ENCODE results near the gene APBA1. TPM values are rescaled to one million over a fixed set of nuclear protein-coding genes. Genes with fewer than 3 reads are reported as not detected.

Gene APBA1
- total and polyA plus RNA-seq, 2 of the 8 experiments (the other 6 are each of a cell fraction or from before 2014, with no cell fraction given) = 0.36 to 0.60 TPM

DNA sequence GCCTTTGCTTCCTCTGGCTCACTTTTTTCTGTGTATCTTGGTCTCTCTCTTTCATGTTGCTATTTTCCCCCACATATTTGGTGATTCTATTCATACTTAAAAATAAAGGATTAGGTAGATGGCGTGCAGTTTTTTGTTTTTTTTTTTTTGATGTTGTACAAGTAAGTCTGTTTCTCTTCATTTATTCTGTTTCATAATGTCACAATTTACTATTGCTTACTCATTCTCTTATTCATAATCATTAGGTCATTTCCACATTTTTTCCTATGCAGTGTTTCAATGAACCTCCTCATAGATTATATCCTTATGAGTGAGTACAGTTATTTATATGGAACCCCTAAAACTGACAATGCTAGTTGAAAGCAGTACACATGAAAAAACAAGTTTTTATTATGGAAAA lies 136.3 kb downstream of the APBA1 start:
- FAIRE-seq = no peak
- WGBS, 2 experiments (ENCODE audit: extremely low coverage in 1 of 2, insufficient coverage in 1 of 2, insufficient read length in 1 of 2, insufficient replicate concordance in 2 of 2, low coverage in 1 of 2, low lambda C conversion rate in 2 of 2, missing lambda C conversion rate in 1 of 2) = 94% methylated on average over 1 of the region's 1 CpG; no CpG with 5 or more reads in 1 of the 2 experiments
- no peak for TF ChIP-seq HDAC6 (IDR thresholded peaks at IDR 0.05; ENCODE audit: low read depth, low read length)

More for the DNA sequence above, 136.3 kb downstream of the APBA1 start:
- no peak overlapping the region for H3K56ac ChIP-seq (replicated peaks; ENCODE audit: insufficient read length, low read depth, low read length)
- no peaks in the 10 kb centered on the region for H3K27me3 ChIP-seq (replicated peaks in 1 of 4; ENCODE audit: control insufficient read depth in 3 of 4, extremely low read depth in 1 of 4, insufficient read depth in 3 of 4, low read length in 3 of 4)
- H3K4me2 ChIP-seq (ENCODE audit: insufficient read depth in 1 of 2, low read depth in 2 of 2, low read length in 2 of 2) = no peak overlapping the region
- no peak overlapping the region for H3K18ac ChIP-seq (ENCODE audit: extremely low read depth, low read length)
- H3K23me2 ChIP-seq (ENCODE audit: low read depth, low read length) = no peaks in the 10 kb centered on the region
- no peak overlapping the region for H4K5ac ChIP-seq (ENCODE audit: insufficient read length, low read depth, low read length)
- no peak overlapping the region for H3K4me3 ChIP-seq (ENCODE audit: extremely low read depth in 1 of 4, insufficient read depth in 2 of 4, low read depth in 3 of 4, low read length in 4 of 4)
- no peaks in the 10 kb centered on the region for H3K36me3 ChIP-seq (ENCODE audit: control insufficient read depth in 2 of 4, insufficient read depth in 4 of 4, low read length in 3 of 4)
- H2BK15ac ChIP-seq (ENCODE audit: low read length) = no peak overlapping the region
- no peak overlapping the region for H4K8ac ChIP-seq (ENCODE audit: extremely low read depth, insufficient read depth, low read length)
- no peak overlapping the region for H2AK5ac ChIP-seq (ENCODE audit: low read depth, low read length)
- no peaks in the 10 kb centered on the region for H4K20me1 ChIP-seq (replicated peaks in 1 of 2; ENCODE audit: control insufficient read depth in 1 of 2, insufficient read depth in 2 of 2, low read length in 2 of 2)
- no peak overlapping the region for H3K27ac ChIP-seq (ENCODE audit: low read depth, low read length)
- ChIA-PET POLR2A (ENCODE audit: partially characterized antibody) (no interaction called here), CTCF (ENCODE audit: partially characterized antibody) (interaction anchor here (0.7 to 2.0 kb wide), 7 partner anchors 10 to 114 kb away, joined by 3 to 11 read pairs (median 4); no protein-coding TSS in a partner anchor)
- H2BK20ac ChIP-seq (ENCODE audit: low read length) = no peak overlapping the region
- no peaks in the 10 kb centered on the region; the same call in 1 of the 2 replicates for H3K79me1 ChIP-seq (ENCODE audit: low read depth, low read length)
- H3K79me2 ChIP-seq (ENCODE audit: control insufficient read depth in 1 of 2, insufficient read depth in 2 of 2, low read length in 2 of 2) = no peaks in the 10 kb centered on the region
- H2BK120ac ChIP-seq (replicated peaks; ENCODE audit: low read depth, low read length) = no peak overlapping the region
- H2AFZ ChIP-seq (ENCODE audit: low read length) = no peak overlapping the region
- no peak overlapping the region for H3K4ac ChIP-seq (replicated peaks; ENCODE audit: insufficient read length, low read depth, low read length)
- no peak overlapping the region for H2BK12ac ChIP-seq (ENCODE audit: low read depth, low read length)
- H3K9ac ChIP-seq (replicated peaks in 1 of 4; ENCODE audit: extremely low read depth in 1 of 4, low read depth in 3 of 4, low read length in 3 of 4) = no peak overlapping the region
- DNase-seq (ENCODE audit: low read depth in 1 of 2, low spot score in 2 of 2) = no peak
- no peak overlapping the region for H3K23ac ChIP-seq (ENCODE audit: insufficient read length)
- no peak overlapping the region for H4K91ac ChIP-seq (replicated peaks; ENCODE audit: insufficient read length, low read length)
- H3K4me1 ChIP-seq (replicated peaks in 1 of 4; ENCODE audit: control insufficient read depth in 3 of 4, insufficient read depth in 4 of 4, low read length in 3 of 4) = no peaks in the 10 kb centered on the region
- H3K9me3 ChIP-seq (ENCODE audit: insufficient read depth in 2 of 2, low read depth in 1 of 2, low read length in 1 of 2) = no peaks in the 10 kb centered on the region
- H2BK5ac ChIP-seq (ENCODE audit: low read depth, low read length) = no peak overlapping the region
- H3K14ac ChIP-seq (ENCODE audit: insufficient read length) = no peak overlapping the region

All from H1 (cell line).